Mucosa of descending colon (tissue), 3 donors: Measurements from ENCODE around the gene SYT7. TPM values are rescaled to one million over a fixed set of nuclear protein-coding genes. Genes with fewer than 3 reads are reported as not detected.

Experiments used
- ATAC-seq: fragments of 200-7000 bp; cut with Tn5 transposase; one replicate; pipeline ENCODE4 v1.9.1; 2020; ENCODE audit warnings: mild to moderate bottlenecking, moderate library complexity
- DNase-seq, 3 donors: peaks; one replicate each; pipeline ENCODE4 v3.0.0-alpha.2; 2020
- H3K36me3 ChIP-seq: fragments of 200-600 bp; one replicate; pipeline ENCODE4 v1.8.0; 2021; ENCODE audit warnings: low read depth, mild to moderate bottlenecking
- H3K4me1 ChIP-seq: fragments of 200-600 bp; one replicate; pipeline ENCODE4 v1.8.0; 2021; ENCODE audit warnings: low read depth, mild to moderate bottlenecking
- H3K4me3 ChIP-seq: fragments of 200-600 bp; one replicate; pipeline ENCODE4 v1.8.0; 2021; ENCODE audit warnings: mild to moderate bottlenecking
- H3K9me3 ChIP-seq: fragments of 200-600 bp; one replicate; pipeline ENCODE4 v1.8.0; 2021; ENCODE audit warnings: mild to moderate bottlenecking
- intact Hi-C, 2 donors: fragments of 100-400 bp; cut with DNase I in 1 of 2; cut with micrococcal nuclease in 1 of 2; formaldehyde crosslinking; loops; one replicate each; pipeline versions ENCODE4 v1.11.0 to v1.11.1; 2022; cut with DNase I, micrococcal nuclease
- total RNA-seq, 3 donors: library from RNA; stranded (reverse); fragmentation: NEBNext Ultra II Directional in 2 of 3; extraction: Animal tissue kit (Norgen Biotek cat#: 25700) in 2 of 3; gene quantifications; one replicate each; pipeline versions ENCODE4 v1.2.1 to v1.2.4, GENCODE V29; 2021 to 2023
- TF ChIP-seq, protein P1 (sequence below): fragments of 200-600 bp; IDR thresholded peaks from one replicate; pipeline ENCODE4 v1.8.0; 2022; ENCODE audit warnings: antibody characterized with exemption, mild to moderate bottlenecking
- donor health status: DM: no; HTN: no; CAD: no; lungs with moderate emphysema.
- donor health status: DM: no; HTN: no; CAD: no.
- donor health status: DM: no; HTN: yes; CAD: no.

The SYT7 gene
- total RNA-seq, 3 donors from 2014 or later: 8.2 to 19.7 (median 19.0) TPM

DNA sequence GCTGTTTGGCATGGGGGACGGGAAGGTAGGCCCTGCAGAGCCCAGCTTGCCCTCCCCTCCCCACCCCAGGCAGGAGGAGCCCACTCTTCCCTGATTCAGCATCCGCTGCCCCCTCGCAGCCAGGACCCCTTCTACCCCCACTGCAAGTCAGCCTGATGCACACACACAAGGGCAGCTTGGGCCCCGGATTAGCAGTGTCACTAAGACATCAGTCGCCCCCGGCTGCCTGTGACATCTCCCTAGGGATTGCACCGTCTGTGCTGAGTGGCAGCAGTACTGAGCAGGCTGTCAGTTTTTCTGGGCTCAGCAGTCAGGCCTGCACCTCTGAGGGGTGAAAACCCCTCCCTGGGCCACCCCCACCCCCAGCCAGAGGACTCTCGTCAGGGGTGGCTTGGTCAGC lies 30.4 kb upstream of the SYT7 start:
- TF ChIP-seq, protein P1, sequence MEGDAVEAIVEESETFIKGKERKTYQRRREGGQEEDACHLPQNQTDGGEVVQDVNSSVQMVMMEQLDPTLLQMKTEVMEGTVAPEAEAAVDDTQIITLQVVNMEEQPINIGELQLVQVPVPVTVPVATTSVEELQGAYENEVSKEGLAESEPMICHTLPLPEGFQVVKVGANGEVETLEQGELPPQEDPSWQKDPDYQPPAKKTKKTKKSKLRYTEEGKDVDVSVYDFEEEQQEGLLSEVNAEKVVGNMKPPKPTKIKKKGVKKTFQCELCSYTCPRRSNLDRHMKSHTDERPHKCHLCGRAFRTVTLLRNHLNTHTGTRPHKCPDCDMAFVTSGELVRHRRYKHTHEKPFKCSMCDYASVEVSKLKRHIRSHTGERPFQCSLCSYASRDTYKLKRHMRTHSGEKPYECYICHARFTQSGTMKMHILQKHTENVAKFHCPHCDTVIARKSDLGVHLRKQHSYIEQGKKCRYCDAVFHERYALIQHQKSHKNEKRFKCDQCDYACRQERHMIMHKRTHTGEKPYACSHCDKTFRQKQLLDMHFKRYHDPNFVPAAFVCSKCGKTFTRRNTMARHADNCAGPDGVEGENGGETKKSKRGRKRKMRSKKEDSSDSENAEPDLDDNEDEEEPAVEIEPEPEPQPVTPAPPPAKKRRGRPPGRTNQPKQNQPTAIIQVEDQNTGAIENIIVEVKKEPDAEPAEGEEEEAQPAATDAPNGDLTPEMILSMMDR: no peak
- H3K9me3 ChIP-seq: no peaks in the 10 kb centered on the region
- DNase-seq (no peak), ATAC-seq (no peak)
- H3K36me3 ChIP-seq: no peaks in the 10 kb centered on the region
- peaks cover 19% of the 10 kb centered on the region for H3K4me1 ChIP-seq
- intact Hi-C loops: no loop called here
- no peak overlapping the region for H3K4me3 ChIP-seq

DNA sequence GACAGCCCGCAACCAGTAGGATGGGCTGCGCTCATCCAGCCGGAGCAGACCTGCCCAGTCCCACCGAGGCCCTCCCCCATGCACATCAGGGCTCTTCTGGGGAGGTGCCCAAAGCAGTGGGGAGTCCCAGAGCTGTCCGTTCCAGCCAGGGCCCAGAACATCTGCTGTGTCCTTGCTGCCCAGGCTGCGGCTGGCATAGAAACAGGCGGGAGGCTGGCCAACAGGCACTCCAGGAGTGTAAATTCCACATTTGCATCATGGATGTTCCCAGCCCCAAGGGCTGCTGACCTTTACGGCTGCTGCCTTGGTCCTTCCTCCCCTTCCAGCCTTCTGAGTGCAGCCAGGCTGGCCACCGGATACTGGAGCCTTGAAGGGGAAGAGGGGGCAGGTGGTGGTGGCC lies 30.0 kb upstream of the SYT7 start:
- H3K4me1 ChIP-seq: peaks cover 19% of the 10 kb centered on the region
- no peak overlapping the region for H3K4me3 ChIP-seq
- DNase-seq: no peak
- intact Hi-C loops: no loop called here
- H3K36me3 ChIP-seq: no peaks in the 10 kb centered on the region
- TF ChIP-seq, protein P1: no peak
- H3K9me3 ChIP-seq: no peaks in the 10 kb centered on the region
- ATAC-seq: no peak

DNA sequence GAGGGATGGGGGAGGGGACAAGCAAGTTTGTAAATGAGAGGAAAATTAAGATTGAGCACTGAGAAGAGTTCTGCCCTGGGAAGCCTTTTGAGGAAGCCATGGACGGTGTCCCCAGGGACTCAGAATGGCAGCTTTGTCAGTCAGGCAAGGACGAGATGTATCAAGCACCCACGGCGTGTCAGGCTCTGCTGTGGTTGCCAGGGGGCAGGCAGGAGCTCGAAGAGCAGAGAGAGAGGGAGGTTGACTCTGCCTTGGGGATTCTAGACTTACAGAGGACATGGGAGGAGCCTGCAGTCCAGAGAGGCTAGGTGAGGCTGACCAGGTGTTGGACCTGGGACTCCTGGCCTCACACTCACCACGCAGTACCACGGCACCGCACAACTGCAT lies 29.1 kb upstream of the SYT7 start:
- ATAC-seq: peak; percentile 62
- TF ChIP-seq, protein P1: no peak
- peak in 2 of 3 donors; percentile 41 to 56 for DNase-seq
- intact Hi-C loops: no loop called here
- Histone ChIP-seq H3K36me3 (no peaks in the 10 kb centered on the region), H3K9me3 (no peaks in the 10 kb centered on the region), H3K4me1 (peaks cover 19% of the 10 kb centered on the region), H3K4me3 (no peak overlapping the region)

DNA sequence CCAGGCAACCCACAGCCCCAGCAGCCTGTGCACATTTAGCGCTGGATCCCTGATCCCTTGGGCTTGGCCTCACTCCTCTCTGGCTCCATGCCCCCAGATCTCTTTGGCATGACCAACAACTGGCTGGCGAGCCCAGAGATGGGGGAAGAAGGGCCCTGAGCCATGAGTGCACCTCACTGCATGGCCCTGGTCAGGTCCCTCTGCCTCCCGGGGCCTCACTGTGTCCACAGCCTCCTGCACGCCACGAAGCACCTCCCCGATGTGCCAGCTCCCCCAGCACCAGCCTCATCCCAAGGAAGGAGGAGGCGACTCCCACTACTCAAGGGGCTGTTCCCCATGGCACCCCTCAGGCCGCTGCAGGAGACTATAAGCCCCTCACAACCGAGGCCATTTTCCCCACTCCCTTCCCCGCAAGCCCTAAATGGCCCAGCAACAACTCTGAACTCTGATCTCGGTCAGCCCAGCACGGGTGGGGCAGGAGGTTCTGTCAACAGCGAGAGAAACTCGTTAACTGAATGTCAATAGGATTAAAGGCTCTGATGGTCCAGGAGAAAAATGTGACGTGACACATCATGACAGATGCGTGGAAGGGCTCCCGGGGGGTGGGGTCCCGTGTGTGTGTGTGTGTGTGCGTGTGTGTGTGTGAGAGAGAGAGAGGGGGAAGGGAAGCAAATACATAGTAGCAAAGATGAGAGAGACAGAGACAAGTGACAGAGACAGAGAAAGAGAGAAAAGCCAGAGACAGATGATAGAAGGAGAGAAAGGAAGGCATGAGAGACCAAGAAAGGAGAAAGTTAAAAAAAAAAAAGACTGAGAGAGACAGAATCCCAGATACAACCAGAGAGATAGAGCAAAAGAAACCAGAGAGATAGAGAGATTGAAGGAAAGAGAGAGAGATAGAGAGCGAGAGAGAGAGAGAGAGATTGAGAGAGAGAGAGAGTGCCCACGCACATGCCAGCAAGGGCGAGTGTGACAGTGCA lies 28.4 kb upstream of the SYT7 start:
- intact Hi-C loops: no loop called here
- ATAC-seq (peak; percentile 89), DNase-seq (peak; percentile 76 to 83 (median 80))
- Histone ChIP-seq H3K9me3 (no peaks in the 10 kb centered on the region), H3K4me1 (peaks cover 19% of the 10 kb centered on the region), H3K4me3 (no peak overlapping the region), H3K36me3 (no peaks in the 10 kb centered on the region)
- TF ChIP-seq, protein P1: no peak

DNA sequence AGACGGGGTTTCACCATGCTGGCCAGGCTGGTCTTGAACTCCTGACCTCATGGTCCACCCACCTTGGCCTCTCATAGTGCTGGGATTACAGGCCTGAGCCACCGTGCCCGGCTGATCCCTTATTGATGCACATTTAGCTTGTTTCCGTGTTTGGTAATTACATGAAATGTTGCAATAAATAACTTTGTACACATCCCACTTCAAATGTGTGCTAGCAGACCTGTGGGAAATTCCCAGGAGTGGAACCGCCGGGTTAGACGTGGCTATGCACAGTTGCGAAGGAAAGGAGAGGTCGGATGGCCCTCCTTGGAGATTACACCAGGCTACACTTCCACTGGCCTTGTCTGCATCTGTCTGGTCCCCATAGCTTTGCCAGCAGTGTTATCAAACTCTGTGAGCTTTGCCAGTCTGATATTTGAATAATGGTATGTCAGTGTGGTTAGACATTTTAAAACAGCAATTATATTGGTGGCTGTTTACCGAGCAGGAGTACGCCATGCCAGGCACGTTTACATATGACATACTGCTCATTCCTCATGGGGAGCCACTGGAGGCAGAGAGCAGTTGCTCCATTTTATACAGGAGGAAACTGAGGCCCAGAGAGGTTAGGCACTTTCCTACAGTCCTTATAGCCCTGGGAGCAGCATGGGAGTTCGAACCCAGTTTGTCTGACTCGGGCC lies 27.2 kb upstream of the SYT7 start:
- H3K4me1 ChIP-seq: peaks cover 19% of the 10 kb centered on the region
- ATAC-seq (peak; percentile 33), DNase-seq (peak in 1 of 3 donors; percentile 48)
- H3K9me3 ChIP-seq: no peaks in the 10 kb centered on the region
- TF ChIP-seq, protein P1: no peak
- intact Hi-C loops: no loop called here
- no peak overlapping the region for H3K4me3 ChIP-seq
- H3K36me3 ChIP-seq: no peaks in the 10 kb centered on the region
